Activated naive CD4-positive, alpha-beta T cell treated with anti-CD3 and anti-CD28 coated beads, Interleukin-2, amount 50 U/mL, for 24 hours (primary cell): ENCODE measurements around the gene COMMD8.
A peak's percentile ranks its signal among the peaks of the same experiment; 100 is the strongest.

Experiments used
- H3K27ac Mint-ChIP-seq: one replicate; pipeline ENCODE4 v1.8.0; 2021; ENCODE audit warnings: mild to moderate bottlenecking, mixed read lengths
- H3K27me3 Mint-ChIP-seq: one replicate; pipeline ENCODE4 v1.8.0; 2021; ENCODE audit warnings: mixed read lengths
- H3K36me3 Mint-ChIP-seq: one replicate; pipeline ENCODE4 v1.8.0; 2021; ENCODE audit warnings: mixed read lengths
- H3K4me1 Mint-ChIP-seq: one replicate; pipeline ENCODE4 v1.8.0; 2021; ENCODE audit warnings: mixed read lengths
- H3K4me3 Mint-ChIP-seq: one replicate; pipeline ENCODE4 v1.8.0; 2021; ENCODE audit warnings: mild to moderate bottlenecking, mixed read lengths
- H3K9me3 Mint-ChIP-seq: one replicate; pipeline ENCODE4 v1.8.0; 2021; ENCODE audit warnings: mixed read lengths

COMMD8 gene

DNA sequence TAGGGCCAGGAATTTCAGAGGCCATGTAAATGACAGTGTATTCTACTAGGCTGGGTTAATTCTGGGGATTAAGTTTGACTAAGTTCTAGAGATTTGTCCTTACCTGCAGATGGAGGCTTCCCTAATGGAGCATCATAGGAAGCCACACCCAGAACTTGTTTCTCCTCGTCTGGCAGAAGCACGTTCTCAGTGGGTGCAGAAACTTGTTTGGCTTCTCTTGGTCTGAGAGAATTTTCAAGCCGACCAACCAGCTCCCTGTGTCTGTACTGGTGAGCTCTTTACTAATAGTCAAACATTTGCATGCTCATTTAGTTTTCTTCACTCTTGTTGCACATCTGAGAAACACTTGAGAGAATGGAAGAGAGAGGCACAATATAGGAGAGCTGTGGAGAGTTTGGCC, 20.7 kb upstream of the COMMD8 start:
- H3K27ac Mint-ChIP-seq: peak overlapping the region; percentile 87
- peak overlapping the region; percentile 91 for H3K4me3 Mint-ChIP-seq
- H3K4me1 Mint-ChIP-seq: peaks cover 29% of the 10 kb centered on the region
- no peaks in the 10 kb centered on the region for H3K36me3 Mint-ChIP-seq
- no peaks in the 10 kb centered on the region for H3K27me3 Mint-ChIP-seq
- H3K9me3 Mint-ChIP-seq: no peaks in the 10 kb centered on the region

GRCh38 chr4:47483745-47484144, 20.2 kb upstream of the COMMD8 start:
- no peaks in the 10 kb centered on the region for H3K9me3 Mint-ChIP-seq
- H3K4me3 Mint-ChIP-seq: peak overlapping the region; percentile 91
- H3K36me3 Mint-ChIP-seq: no peaks in the 10 kb centered on the region
- no peak overlapping the region for H3K27ac Mint-ChIP-seq
- peaks cover 29% of the 10 kb centered on the region for H3K4me1 Mint-ChIP-seq
- H3K27me3 Mint-ChIP-seq: no peaks in the 10 kb centered on the region

GRCh38 chr4:47482326-47482725, 18.8 kb upstream of the COMMD8 start:
- no peaks in the 10 kb centered on the region for H3K9me3 Mint-ChIP-seq
- no peak overlapping the region for H3K4me3 Mint-ChIP-seq
- no peaks in the 10 kb centered on the region for H3K36me3 Mint-ChIP-seq
- no peaks in the 10 kb centered on the region for H3K27me3 Mint-ChIP-seq
- no peak overlapping the region for H3K27ac Mint-ChIP-seq
- peaks cover 29% of the 10 kb centered on the region for H3K4me1 Mint-ChIP-seq

- H3K36me3 Mint-ChIP-seq: no peaks in the 10 kb centered on the region
- no peak overlapping the region for H3K27ac Mint-ChIP-seq
- H3K9me3 Mint-ChIP-seq: no peaks in the 10 kb centered on the region
- peaks cover 4% of the 10 kb centered on the region for H3K4me1 Mint-ChIP-seq
- H3K27me3 Mint-ChIP-seq: no peaks in the 10 kb centered on the region
- H3K4me3 Mint-ChIP-seq: no peak overlapping the region
Observed at GRCh38 chr4:47478804-47479203, 15.3 kb upstream of the COMMD8 start.

DNA sequence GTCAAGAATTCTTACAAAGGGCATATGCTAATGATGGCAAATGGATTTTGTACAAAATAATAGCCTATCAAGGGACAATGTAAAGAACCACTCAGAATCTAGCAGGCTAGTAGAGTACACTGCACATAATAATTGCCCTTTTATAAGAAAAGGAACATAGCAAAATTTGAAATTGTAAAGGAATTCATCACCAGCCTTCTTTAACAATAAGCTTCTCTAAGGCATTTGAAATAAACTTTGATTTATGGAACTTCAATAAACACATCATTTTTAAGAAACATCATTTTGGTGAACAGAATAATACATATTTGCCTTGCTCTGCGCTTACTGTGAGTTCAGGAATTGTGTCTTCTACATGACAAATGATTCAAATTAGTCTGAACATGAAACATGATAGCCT, 11.9 kb upstream of the COMMD8 start:
- Mint-ChIP-seq H3K27me3 (no peaks in the 10 kb centered on the region), H3K36me3 (no peaks in the 10 kb centered on the region), H3K4me3 (no peak overlapping the region), H3K27ac (no peak overlapping the region), H3K9me3 (no peaks in the 10 kb centered on the region), H3K4me1 (no peaks in the 10 kb centered on the region)

DNA sequence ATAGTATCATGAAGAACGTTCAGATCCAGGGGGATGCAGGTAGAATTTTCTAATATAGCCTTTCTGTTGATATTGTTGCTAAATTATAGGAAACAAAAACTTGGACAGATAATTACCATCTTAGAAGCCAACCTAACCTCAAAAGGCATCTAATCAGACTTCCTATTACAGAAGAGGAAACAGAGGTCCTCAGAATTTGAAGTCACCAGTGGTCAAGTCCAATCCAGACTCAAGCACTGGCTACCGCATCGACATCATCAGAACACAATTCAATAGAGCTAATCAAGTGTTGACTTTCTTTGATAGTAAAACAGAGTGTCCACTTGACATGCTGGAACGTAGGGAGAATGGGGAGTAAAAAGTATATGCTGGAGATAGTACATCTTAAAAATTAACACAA, 11.3 kb upstream of the COMMD8 start:
- H3K27me3 Mint-ChIP-seq: no peaks in the 10 kb centered on the region
- H3K9me3 Mint-ChIP-seq: no peaks in the 10 kb centered on the region
- no peak overlapping the region for H3K27ac Mint-ChIP-seq
- H3K4me1 Mint-ChIP-seq: no peaks in the 10 kb centered on the region
- no peak overlapping the region for H3K4me3 Mint-ChIP-seq
- no peaks in the 10 kb centered on the region for H3K36me3 Mint-ChIP-seq

DNA sequence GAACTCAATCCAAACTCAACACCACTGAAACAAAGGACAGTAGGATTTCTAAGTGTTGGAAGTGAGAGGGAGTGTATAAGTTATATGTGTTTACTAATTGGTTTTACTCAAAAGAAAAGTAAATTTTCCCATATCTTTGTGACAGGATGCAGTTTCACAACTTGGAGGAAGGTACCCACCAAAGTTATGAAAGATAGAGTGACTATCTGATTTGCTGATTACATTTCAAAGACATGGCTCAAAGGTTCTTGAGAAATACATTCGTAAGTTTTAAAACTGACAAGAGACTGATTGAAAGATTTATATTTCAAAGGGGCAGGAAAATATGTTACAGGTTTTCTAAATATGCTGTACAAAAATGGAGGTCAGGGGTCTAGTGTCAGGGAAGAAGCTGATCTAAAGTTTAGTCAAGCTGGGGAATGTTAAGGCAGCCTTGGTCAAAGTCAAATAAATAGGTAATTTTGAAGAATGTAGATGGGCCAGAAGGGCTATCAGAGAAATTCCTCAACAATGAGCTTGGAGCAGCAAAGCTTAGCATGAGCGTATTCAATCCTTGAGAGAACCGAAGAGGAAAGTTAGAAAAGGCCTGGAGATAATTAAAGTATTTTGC, 9.7 kb upstream of the COMMD8 start:
- Mint-ChIP-seq H3K36me3 (no peaks in the 10 kb centered on the region), H3K27ac (no peak overlapping the region), H3K4me3 (no peak overlapping the region)

GRCh38 chr4:47471591-47471990, 8.1 kb upstream of the COMMD8 start:
- no peak overlapping the region for H3K27ac Mint-ChIP-seq
- no peaks in the 10 kb centered on the region for H3K9me3 Mint-ChIP-seq
- no peaks in the 10 kb centered on the region for H3K36me3 Mint-ChIP-seq
- no peaks in the 10 kb centered on the region for H3K4me1 Mint-ChIP-seq
- no peak overlapping the region for H3K4me3 Mint-ChIP-seq
- no peaks in the 10 kb centered on the region for H3K27me3 Mint-ChIP-seq

More for the DNA sequence above, 9.7 kb upstream of the COMMD8 start:
- no peaks in the 10 kb centered on the region for H3K4me1 Mint-ChIP-seq
- no peaks in the 10 kb centered on the region for H3K27me3 Mint-ChIP-seq
- H3K9me3 Mint-ChIP-seq: no peaks in the 10 kb centered on the region

- H3K27me3 Mint-ChIP-seq: no peaks in the 10 kb centered on the region
- H3K9me3 Mint-ChIP-seq: no peaks in the 10 kb centered on the region
- no peak overlapping the region for H3K27ac Mint-ChIP-seq
- H3K36me3 Mint-ChIP-seq: no peaks in the 10 kb centered on the region
- no peak overlapping the region for H3K4me3 Mint-ChIP-seq
- H3K4me1 Mint-ChIP-seq: no peaks in the 10 kb centered on the region
Observed at GRCh38 chr4:47471064-47471463, 7.6 kb upstream of the COMMD8 start.

DNA sequence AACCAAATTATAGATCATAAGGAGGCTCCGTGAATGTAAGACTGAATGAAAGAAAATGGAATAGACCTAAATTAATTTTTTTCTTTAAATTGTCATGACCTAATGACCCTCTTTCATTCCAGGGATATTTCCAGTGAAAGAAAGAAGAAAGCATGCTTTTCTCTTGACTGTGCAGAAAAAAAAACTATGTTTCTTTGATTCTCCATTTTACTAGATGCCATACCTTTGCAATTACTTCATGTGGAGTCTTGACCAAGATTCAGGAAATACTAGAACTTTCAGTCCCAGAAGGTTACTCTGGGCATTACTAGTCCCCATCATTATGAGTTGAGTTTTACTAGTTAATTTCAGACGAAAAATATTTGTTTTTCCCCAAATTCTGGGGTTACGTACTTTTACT, 6.4 kb upstream of the COMMD8 start:
- H3K36me3 Mint-ChIP-seq: no peaks in the 10 kb centered on the region
- no peaks in the 10 kb centered on the region for H3K9me3 Mint-ChIP-seq

DNA sequence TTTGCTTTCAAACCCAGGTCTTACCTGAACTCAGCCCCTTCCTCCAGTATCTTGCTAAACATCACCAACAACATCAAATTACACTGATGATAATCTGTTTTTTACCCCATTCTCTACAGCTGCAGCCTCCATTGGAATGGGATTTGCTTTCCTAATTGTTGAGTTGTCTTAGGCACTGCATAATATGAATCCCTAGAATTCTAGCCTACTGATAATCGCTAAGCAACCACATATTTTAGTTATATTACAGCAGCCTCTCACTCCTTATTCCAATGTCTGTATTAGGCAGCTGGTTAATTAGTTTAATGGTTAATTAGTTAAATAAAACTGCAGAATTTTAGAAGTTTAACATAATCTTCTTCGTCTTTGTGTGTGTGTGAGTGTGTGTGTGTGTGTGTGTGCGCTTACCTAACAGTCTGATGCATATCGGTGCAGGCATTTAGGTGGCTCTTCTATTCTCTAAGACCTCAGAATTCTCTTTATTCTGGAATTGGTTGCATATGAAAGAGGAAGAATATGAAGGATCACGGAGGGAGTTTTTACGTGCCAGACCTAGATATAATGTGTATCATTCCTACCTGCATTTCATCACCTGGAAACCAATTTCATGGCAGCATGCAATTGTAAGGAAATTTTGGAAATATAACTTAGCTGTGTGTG, 5.3 kb upstream of the COMMD8 start:
- no peaks in the 10 kb centered on the region for H3K36me3 Mint-ChIP-seq
- peaks cover 1% of the 10 kb centered on the region for H3K4me1 Mint-ChIP-seq
- no peaks in the 10 kb centered on the region for H3K9me3 Mint-ChIP-seq
- H3K27me3 Mint-ChIP-seq: no peaks in the 10 kb centered on the region
- H3K4me3 Mint-ChIP-seq: no peak overlapping the region
- H3K27ac Mint-ChIP-seq: no peak overlapping the region

More for the DNA sequence above, 6.4 kb upstream of the COMMD8 start:
- Mint-ChIP-seq H3K4me3 (no peak overlapping the region), H3K27ac (no peak overlapping the region), H3K4me1 (no peaks in the 10 kb centered on the region), H3K27me3 (no peaks in the 10 kb centered on the region)

- no peak overlapping the region for H3K27ac Mint-ChIP-seq
- H3K36me3 Mint-ChIP-seq: no peaks in the 10 kb centered on the region
- no peak overlapping the region for H3K4me3 Mint-ChIP-seq
- peaks cover 23% of the 10 kb centered on the region for H3K4me1 Mint-ChIP-seq
- no peaks in the 10 kb centered on the region for H3K27me3 Mint-ChIP-seq
- H3K9me3 Mint-ChIP-seq: no peaks in the 10 kb centered on the region
Observed at GRCh38 chr4:47466056-47466785, 2.7 kb upstream of the COMMD8 start.

- Mint-ChIP-seq H3K9me3 (no peaks in the 10 kb centered on the region), H3K27me3 (no peaks in the 10 kb centered on the region), H3K36me3 (no peaks in the 10 kb centered on the region), H3K4me3 (no peak overlapping the region), H3K27ac (no peak overlapping the region), H3K4me1 (peaks cover 30% of the 10 kb centered on the region)
Observed at GRCh38 chr4:47465004-47465403, 1.5 kb upstream of the COMMD8 start.

GRCh38 chr4:47462799-47463234, 685 bp downstream of the COMMD8 start:
- Mint-ChIP-seq H3K27ac (peak overlapping the region; percentile 75), H3K4me1 (peaks cover 47% of the 10 kb centered on the region), H3K4me3 (peak overlapping the region; percentile 90), H3K9me3 (no peaks in the 10 kb centered on the region), H3K27me3 (no peaks in the 10 kb centered on the region), H3K36me3 (peaks cover 9% of the 10 kb centered on the region)

DNA sequence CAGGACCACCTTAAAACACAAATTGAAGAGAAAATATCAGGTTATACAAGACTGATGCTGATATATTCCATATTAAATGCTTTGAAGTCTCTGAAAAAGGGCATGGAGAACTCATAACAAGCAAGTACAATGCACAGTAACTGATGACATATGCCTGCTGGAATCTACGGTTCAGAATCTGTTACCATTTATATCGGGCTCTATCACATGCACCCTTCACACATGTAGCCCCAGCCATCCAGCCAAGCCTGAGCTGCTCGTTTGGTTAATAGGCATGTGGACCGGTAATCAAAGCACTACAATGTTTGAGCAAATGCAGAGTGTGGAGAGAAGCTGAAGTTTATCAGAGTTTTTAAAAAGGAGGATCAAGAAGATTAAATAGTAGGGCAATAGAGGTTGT, 11.8 kb downstream of the COMMD8 start:
- Mint-ChIP-seq H3K36me3 (peaks cover 24% of the 10 kb centered on the region), H3K27me3 (no peaks in the 10 kb centered on the region), H3K4me1 (peaks cover 12% of the 10 kb centered on the region), H3K27ac (peak overlapping the region; percentile 4), H3K9me3 (no peaks in the 10 kb centered on the region), H3K4me3 (no peak overlapping the region)

- peaks cover 8% of the 10 kb centered on the region for H3K4me1 Mint-ChIP-seq
- H3K9me3 Mint-ChIP-seq: no peaks in the 10 kb centered on the region
- no peak overlapping the region for H3K4me3 Mint-ChIP-seq
- H3K27ac Mint-ChIP-seq: no peak overlapping the region
- H3K27me3 Mint-ChIP-seq: no peaks in the 10 kb centered on the region
- H3K36me3 Mint-ChIP-seq: peaks cover 3% of the 10 kb centered on the region
Observed at GRCh38 chr4:47444031-47444430, 19.5 kb downstream of the COMMD8 start.
